ENCODE results near the gene MGAT3. TPM values are rescaled to one million over a fixed set of nuclear protein-coding genes. Genes with fewer than 3 reads are reported as not detected.

The MGAT3 gene
- total RNA-seq, 1 experiment from 2014 or later = 5.0 TPM

DNA sequence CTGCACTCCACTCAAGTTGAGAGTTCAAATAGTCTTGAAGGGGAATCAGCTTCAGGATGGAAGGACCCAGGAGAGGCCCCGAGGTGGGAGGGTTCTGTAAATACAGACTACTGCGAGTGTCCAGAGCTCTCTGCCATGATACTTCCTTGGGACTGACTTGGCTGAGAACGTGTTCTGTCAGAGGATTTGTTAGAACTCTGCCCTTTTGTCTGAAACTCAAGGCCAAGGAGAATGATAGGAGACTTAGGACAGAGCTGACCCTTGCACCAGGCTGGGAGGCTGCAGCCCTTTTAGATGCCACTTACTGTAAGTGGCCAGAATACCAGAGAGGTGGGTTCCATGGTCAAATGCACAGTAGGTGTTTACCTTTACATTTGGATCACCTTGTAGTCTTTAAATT is 60.7 kb downstream of the MGAT3 start:
- Histone ChIP-seq H4K20me1 (ENCODE audit: control insufficient read depth, insufficient read depth, insufficient read length) (peaks cover 5% of the 10 kb centered on the region), H3K23ac (ENCODE audit: insufficient read length, low read depth, low read length) (no peak overlapping the region), H3K79me1 (ENCODE audit: insufficient read depth, low read depth, low read length, poor library complexity, severe bottlenecking) (no peaks in the 10 kb centered on the region), H4K5ac (ENCODE audit: insufficient read length, low read depth, low read length) (no peak overlapping the region), H4K8ac (replicated peaks; ENCODE audit: insufficient read length, low read depth, low read length) (no peak overlapping the region), H2BK5ac (ENCODE audit: insufficient read length, low read length) (no peak overlapping the region), H3K4me2 (ENCODE audit: insufficient read depth, insufficient read length, low read length) (no peak overlapping the region), H3K56ac (ENCODE audit: insufficient read length, low read depth, low read length) (no peak overlapping the region), H3K79me2 (ENCODE audit: insufficient read depth, low read length) (peaks cover 8% of the 10 kb centered on the region; the same call in 1 of the 2 replicates), H2BK20ac (ENCODE audit: low read depth, low read length, poor library complexity, severe bottlenecking) (no peak overlapping the region), H2AFZ (ENCODE audit: low read length) (no peak overlapping the region), H3K9me3 (ENCODE audit: control insufficient read depth, low read depth, low read length) (no peaks in the 10 kb centered on the region), H4K91ac (ENCODE audit: insufficient read length, low read depth, low read length) (no peak overlapping the region), H3K27me3 (ENCODE audit: insufficient read depth, low read length) (no peaks in the 10 kb centered on the region; the same call in 1 of the 2 replicates), H3K27ac (ENCODE audit: insufficient read length, low read depth, low read length) (no peak overlapping the region), H2BK15ac (ENCODE audit: low read depth, low read length) (no peak overlapping the region), H3K9ac (ENCODE audit: extremely low read depth, insufficient read length, low read length) (no peak overlapping the region), H3K14ac (ENCODE audit: insufficient read depth, low read length) (no peak overlapping the region), H3K23me2 (ENCODE audit: insufficient read length, low read depth, low read length, poor library complexity, severe bottlenecking) (peaks cover 13% of the 10 kb centered on the region), H3K18ac (ENCODE audit: insufficient read length, low read depth, low read length) (no peak overlapping the region), H2BK120ac (ENCODE audit: low read depth, low read length, poor library complexity, severe bottlenecking) (no peak overlapping the region), H3T11ph (ENCODE audit: low read length) (no peak overlapping the region), H3K4ac (ENCODE audit: low read depth, low read length) (no peak overlapping the region), H3K4me1 (ENCODE audit: insufficient read depth, low read length) (no peaks in the 10 kb centered on the region; the same call in 1 of the 2 replicates), H2BK12ac (ENCODE audit: insufficient read length, low read depth, low read length) (no peak overlapping the region), H2AK5ac (ENCODE audit: insufficient read length, low read length) (no peak overlapping the region)
- no CpG with 5 or more reads among the region's 3 CpGs for WGBS (ENCODE audit: extremely low coverage, insufficient read length, low lambda C conversion rate)
- no peak for TF ChIP-seq CTCF (conservative IDR thresholded peaks at IDR 0.05)
- peaks cover 0 to 2% of the 10 kb centered on the region in 2 experiments; a peak in 3 of 5 replicates for H3K9me3 Mint-ChIP-seq
- peaks cover 44 to 73% (median 60%) of the 10 kb centered on the region in 3 experiments for H3K36me3 Mint-ChIP-seq (ENCODE audit: insufficient read depth in 1 of 3, low read depth in 3 of 3)
- no peak overlapping the region for H3K27ac Mint-ChIP-seq
- H3K4me3 Mint-ChIP-seq = peak overlapping the region in 1 of 2 experiments; percentile 39; a peak in 1 of 5 replicates
- DNase-seq = no peak
- H3K4me1 Mint-ChIP-seq = peaks cover 17 to 18% of the 10 kb centered on the region in 2 experiments
- H3K27me3 Mint-ChIP-seq (ENCODE audit: low read depth) = peaks cover 68% of the 10 kb centered on the region

Measured in H9 (cell line).